Measurements from ENCODE around the gene USP30. TPM values are rescaled to one million over a fixed set of nuclear protein-coding genes. Genes with fewer than 3 reads are reported as not detected.

USP30 gene
- total RNA-seq, 1 donor from 2014 or later = 5.6 TPM

GRCh38 chr12:109125791-109126190 is 73.4 kb downstream of the USP30 start:
- no peak for DNase-seq (ENCODE audit: low read depth, low spot score)

- no peak for DNase-seq (ENCODE audit: low read depth, low spot score)
Observed at GRCh38 chr12:109126784-109127183, 74.4 kb downstream of the USP30 start.

- DNase-seq (ENCODE audit: low read depth, low spot score) = no peak
Observed at GRCh38 chr12:109127533-109128242, 75.3 kb downstream of the USP30 start.

GRCh38 chr12:109130297-109131153 is 78.1 kb downstream of the USP30 start:
- no peak for DNase-seq (ENCODE audit: low read depth, low spot score)

GRCh38 chr12:109131154-109132050 is 79.0 kb downstream of the USP30 start:
- no peak for DNase-seq (ENCODE audit: low read depth, low spot score)

- DNase-seq (ENCODE audit: low read depth, low spot score) = no peak
Observed at GRCh38 chr12:109134186-109134917, 82.0 kb downstream of the USP30 start.

- no peak for DNase-seq (ENCODE audit: low read depth, low spot score)
Observed at GRCh38 chr12:109137055-109137454, 84.7 kb downstream of the USP30 start.

Other genes starting within 250 kb of the USP30 start
- gene SSH1, start 195.0 kb upstream of the USP30 start, total RNA-seq = 14.4 and 26.1 TPM in 2 replicates
- gene DAO, start 172.5 kb upstream of the USP30 start, total RNA-seq = not detected in 2 replicates
- not detected in 2 replicates for gene SVOP, start 31.5 kb upstream of the USP30 start, total RNA-seq
- gene ALKBH2, start 40.9 kb downstream of the USP30 start, total RNA-seq = 11.7 and 17.7 TPM in 2 replicates
- gene UNG, start 45.0 kb downstream of the USP30 start, total RNA-seq = 26.7 and 43.3 TPM in 2 replicates
- 0.59 and 1.0 TPM in 2 replicates for gene ACACB, start 64.0 kb downstream of the USP30 start, total RNA-seq

Data from pulmonary artery endothelial cell (primary cell).